Type B pancreatic cell (in vitro differentiated cells): ENCODE results near the gene WNK2. TPM values are rescaled to one million over a fixed set of nuclear protein-coding genes. Genes with fewer than 3 reads are reported as not detected.
A peak's percentile ranks its signal among the peaks of the same experiment; 100 is the strongest.

Experiments used
- DNase-seq: peaks from one replicate; pipeline ENCODE4 v3.0.0; 2021; ENCODE audit warnings: mixed read lengths; ENCODE audit not compliant: unreplicated experiment; ENCODE audit errors: extremely low spot score
- H3K27ac Mint-ChIP-seq: 2 replicates; pipeline ENCODE4 v1.8.0; 2021; ENCODE audit warnings: mild to moderate bottlenecking, mixed read lengths
- H3K27me3 Mint-ChIP-seq: 2 replicates; pipeline ENCODE4 v1.8.0; 2021; ENCODE audit warnings: mixed read lengths
- H3K36me3 Mint-ChIP-seq: 2 replicates; pipeline ENCODE4 v1.8.0; 2021; ENCODE audit warnings: mixed read lengths
- H3K4me1 Mint-ChIP-seq: one replicate; pipeline ENCODE4 v1.8.0; 2021; ENCODE audit warnings: mixed read lengths; ENCODE audit not compliant: unreplicated experiment
- H3K4me3 Mint-ChIP-seq: 2 replicates; pipeline ENCODE4 v1.8.0; 2021; ENCODE audit warnings: mild to moderate bottlenecking, mixed read lengths
- H3K9me3 Mint-ChIP-seq: 2 replicates; pipeline ENCODE4 v1.8.0; 2021; ENCODE audit warnings: mixed read lengths
- total RNA-seq: library from RNA; stranded (reverse); gene quantifications from 2 replicates; pipeline ENCODE4 v1.2.1, GENCODE V29; 2021; ENCODE audit warnings: low replicate concordance
- TF ChIP-seq, protein P1 (sequence below): fragments of 200-600 bp; sonication (generic); conservative IDR thresholded peaks from 2 replicates; pipeline ENCODE4 v1.5.0; 2021; ENCODE audit warnings: antibody characterized with exemption, mild to moderate bottlenecking

The WNK2 gene
- total RNA-seq, 1 donor from 2014 or later, result 75.5 TPM

DNA sequence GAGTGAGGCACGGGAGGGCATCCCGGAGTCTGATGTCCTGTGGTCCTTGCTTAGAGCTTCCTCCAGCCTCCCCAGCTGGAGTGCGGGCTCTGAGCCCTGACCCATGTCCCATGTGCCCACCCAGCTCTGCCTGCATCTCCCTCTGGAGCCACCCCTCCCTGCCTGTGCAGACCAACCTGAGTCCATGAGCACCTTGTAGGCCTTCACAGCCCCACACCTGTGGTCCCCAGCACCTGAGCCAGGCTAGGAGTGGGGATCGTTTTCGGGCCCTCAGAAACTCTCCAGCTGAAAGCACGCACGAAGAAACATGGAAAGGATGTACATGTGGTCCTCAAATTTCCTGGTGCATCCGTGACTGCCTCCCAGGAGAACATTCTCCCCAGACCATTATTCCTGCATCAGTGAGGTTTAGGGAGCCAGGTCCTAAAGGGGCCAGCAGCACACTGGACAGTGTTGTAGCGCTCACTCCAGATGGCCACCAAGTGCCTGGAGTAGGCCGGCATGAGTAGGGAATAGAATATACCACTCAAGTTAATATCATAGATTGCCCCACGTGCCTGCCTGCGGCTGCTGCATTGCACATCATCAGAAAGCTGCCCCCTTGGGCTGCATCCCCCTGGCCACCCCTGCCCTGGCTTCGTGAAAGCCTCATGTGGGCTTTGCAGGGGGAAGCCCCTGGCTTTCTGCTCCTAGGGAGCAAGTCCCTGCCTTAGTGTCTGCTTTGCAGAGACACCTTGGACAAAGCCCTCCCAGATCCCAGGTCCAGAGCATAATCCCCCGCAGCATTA is 80.6 kb downstream of the WNK2 start:
- Mint-ChIP-seq H3K4me3 (no peak overlapping the region), H3K27ac (no peak overlapping the region), H3K36me3 (no peaks in the 10 kb centered on the region), H3K9me3 (no peaks in the 10 kb centered on the region), H3K27me3 (no peaks in the 10 kb centered on the region), H3K4me1 (peaks cover 5% of the 10 kb centered on the region)
- TF ChIP-seq, protein P1, sequence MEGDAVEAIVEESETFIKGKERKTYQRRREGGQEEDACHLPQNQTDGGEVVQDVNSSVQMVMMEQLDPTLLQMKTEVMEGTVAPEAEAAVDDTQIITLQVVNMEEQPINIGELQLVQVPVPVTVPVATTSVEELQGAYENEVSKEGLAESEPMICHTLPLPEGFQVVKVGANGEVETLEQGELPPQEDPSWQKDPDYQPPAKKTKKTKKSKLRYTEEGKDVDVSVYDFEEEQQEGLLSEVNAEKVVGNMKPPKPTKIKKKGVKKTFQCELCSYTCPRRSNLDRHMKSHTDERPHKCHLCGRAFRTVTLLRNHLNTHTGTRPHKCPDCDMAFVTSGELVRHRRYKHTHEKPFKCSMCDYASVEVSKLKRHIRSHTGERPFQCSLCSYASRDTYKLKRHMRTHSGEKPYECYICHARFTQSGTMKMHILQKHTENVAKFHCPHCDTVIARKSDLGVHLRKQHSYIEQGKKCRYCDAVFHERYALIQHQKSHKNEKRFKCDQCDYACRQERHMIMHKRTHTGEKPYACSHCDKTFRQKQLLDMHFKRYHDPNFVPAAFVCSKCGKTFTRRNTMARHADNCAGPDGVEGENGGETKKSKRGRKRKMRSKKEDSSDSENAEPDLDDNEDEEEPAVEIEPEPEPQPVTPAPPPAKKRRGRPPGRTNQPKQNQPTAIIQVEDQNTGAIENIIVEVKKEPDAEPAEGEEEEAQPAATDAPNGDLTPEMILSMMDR, result no peak
- no peak for DNase-seq

DNA sequence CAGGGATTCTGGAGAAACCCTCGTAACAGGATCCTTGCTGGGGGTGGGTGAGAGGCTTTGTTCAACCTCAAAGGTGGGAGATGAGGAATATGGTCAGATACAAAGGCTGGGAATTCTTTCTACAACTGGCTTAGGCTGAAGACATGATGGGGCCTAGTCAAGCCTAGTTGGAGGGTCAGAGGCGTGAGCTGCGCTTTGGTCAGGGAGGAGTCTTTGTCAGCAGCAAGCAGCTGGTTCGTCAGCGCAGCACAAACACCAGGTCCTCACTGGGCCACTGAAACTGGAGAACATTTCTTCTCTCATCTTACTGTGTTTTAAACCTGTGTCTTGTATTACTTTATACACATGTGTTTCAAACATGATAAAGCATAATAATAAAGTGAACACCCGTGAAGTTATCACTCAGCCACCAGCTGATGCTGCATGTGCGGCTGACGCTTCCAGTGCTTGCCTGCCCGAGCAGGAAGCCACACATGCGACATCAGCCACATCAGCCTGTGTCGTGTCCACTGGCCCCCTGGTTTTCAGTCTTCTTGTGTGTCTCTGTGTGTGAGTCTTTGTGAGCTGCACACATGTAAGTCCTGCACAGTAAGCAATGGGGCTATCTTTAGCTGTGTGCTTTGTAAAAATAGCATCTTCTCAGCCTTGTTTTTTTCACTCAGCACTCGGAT is 81.5 kb downstream of the WNK2 start:
- Mint-ChIP-seq H3K27me3 (no peaks in the 10 kb centered on the region), H3K9me3 (no peaks in the 10 kb centered on the region), H3K4me1 (peaks cover 5% of the 10 kb centered on the region), H3K27ac (peak overlapping the region; percentile 14), H3K4me3 (no peak overlapping the region), H3K36me3 (peaks cover 8% of the 10 kb centered on the region)
- DNase-seq, result peak; percentile 51
- TF ChIP-seq, protein P1, result no peak

DNA sequence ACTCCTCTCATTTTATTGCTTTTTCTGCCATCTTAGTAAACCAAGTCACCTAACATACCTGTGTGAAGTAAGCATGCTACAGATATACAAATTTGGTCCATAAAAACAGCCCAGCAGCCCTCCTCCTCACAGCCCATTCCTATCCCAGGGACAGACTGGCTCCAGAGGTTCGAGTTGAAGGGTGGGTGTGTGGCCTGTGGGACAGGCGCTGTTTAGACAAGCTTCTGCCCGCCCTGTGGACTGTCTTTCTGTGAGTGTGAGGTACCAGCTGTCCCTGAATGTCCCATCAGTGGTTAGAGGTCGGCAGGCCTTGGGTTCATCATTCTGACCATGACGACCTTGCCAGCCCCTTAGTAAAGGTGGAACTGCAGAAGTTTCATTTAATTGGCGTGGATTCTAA is 82.0 kb downstream of the WNK2 start:
- Mint-ChIP-seq H3K9me3 (no peaks in the 10 kb centered on the region), H3K27ac (no peak overlapping the region), H3K36me3 (peaks cover 12% of the 10 kb centered on the region), H3K4me3 (no peak overlapping the region), H3K4me1 (peaks cover 5% of the 10 kb centered on the region), H3K27me3 (no peaks in the 10 kb centered on the region)
- TF ChIP-seq, protein P1, result no peak
- no peak for DNase-seq

DNA sequence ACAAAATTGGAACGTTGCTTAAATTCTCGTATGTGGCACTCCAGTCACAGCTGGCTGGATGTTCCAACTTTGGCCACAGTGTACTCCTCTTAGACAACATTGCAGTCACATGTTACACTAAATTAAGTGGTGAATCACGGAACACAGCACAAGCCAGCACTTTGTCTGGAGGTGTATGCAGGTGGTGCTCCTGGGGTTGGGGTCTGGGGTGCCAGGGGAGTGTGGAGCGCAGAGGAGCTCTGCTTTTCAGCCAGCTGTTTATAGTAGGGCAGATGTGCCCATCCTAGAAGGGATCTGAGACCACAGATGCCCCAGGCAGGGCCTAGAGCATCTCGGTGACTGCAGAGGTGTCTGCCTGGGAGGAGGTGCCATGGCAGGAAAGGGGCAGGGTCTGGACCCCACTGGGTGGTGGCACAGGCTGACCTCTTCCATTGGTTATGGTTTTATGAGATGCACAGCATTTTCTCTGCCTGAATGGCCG is 82.6 kb downstream of the WNK2 start:
- Mint-ChIP-seq H3K27ac (no peak overlapping the region), H3K27me3 (no peaks in the 10 kb centered on the region), H3K4me3 (no peak overlapping the region), H3K36me3 (peaks cover 12% of the 10 kb centered on the region), H3K4me1 (peaks cover 5% of the 10 kb centered on the region), H3K9me3 (no peaks in the 10 kb centered on the region)
- TF ChIP-seq, protein P1, result no peak
- peak; percentile 51 for DNase-seq

DNA sequence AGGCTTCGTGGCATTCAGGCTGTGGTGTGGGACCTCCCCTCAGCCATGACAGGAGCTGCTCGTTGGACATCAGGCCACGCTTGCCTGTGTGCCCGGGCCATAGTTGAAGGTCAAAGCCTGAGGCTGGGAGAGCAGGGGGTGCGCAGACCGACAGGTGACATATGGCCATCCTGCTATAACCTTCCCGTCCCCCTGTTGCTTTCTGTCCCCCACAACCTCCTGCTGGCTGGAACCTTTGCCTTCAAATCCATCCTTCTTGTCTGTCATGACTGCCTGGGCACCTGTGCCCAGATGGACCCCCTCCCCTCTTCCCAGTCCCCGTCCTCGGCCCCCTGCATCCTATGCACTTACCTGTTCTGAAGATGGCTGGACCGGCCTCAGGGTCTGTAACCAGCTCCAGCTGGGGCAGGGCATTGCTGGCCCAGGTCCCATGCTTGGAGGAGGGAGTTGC is 83.2 kb downstream of the WNK2 start:
- Mint-ChIP-seq H3K27me3 (no peaks in the 10 kb centered on the region), H3K4me3 (no peak overlapping the region), H3K27ac (no peak overlapping the region), H3K4me1 (peaks cover 5% of the 10 kb centered on the region), H3K9me3 (no peaks in the 10 kb centered on the region), H3K36me3 (peaks cover 17% of the 10 kb centered on the region)
- peak; percentile 59 for DNase-seq
- TF ChIP-seq, protein P1, result no peak
